Measurements from ENCODE around the gene BDH1. TPM values are rescaled to one million over a fixed set of nuclear protein-coding genes. Genes with fewer than 3 reads are reported as not detected.
A peak's percentile ranks its signal among the peaks of the same experiment; 100 is the strongest.
"Not testable (repeated sequence)": the region's sequence is repeated elsewhere in the genome, so short reads cannot be mapped to it uniquely, and the experiment has no call there.

The BDH1 gene, protein sequence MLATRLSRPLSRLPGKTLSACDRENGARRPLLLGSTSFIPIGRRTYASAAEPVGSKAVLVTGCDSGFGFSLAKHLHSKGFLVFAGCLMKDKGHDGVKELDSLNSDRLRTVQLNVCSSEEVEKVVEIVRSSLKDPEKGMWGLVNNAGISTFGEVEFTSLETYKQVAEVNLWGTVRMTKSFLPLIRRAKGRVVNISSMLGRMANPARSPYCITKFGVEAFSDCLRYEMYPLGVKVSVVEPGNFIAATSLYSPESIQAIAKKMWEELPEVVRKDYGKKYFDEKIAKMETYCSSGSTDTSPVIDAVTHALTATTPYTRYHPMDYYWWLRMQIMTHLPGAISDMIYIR
- 39.6 TPM for polyA plus RNA-seq (2012; ENCODE audit: insufficient read depth, insufficient read length)

DNA sequence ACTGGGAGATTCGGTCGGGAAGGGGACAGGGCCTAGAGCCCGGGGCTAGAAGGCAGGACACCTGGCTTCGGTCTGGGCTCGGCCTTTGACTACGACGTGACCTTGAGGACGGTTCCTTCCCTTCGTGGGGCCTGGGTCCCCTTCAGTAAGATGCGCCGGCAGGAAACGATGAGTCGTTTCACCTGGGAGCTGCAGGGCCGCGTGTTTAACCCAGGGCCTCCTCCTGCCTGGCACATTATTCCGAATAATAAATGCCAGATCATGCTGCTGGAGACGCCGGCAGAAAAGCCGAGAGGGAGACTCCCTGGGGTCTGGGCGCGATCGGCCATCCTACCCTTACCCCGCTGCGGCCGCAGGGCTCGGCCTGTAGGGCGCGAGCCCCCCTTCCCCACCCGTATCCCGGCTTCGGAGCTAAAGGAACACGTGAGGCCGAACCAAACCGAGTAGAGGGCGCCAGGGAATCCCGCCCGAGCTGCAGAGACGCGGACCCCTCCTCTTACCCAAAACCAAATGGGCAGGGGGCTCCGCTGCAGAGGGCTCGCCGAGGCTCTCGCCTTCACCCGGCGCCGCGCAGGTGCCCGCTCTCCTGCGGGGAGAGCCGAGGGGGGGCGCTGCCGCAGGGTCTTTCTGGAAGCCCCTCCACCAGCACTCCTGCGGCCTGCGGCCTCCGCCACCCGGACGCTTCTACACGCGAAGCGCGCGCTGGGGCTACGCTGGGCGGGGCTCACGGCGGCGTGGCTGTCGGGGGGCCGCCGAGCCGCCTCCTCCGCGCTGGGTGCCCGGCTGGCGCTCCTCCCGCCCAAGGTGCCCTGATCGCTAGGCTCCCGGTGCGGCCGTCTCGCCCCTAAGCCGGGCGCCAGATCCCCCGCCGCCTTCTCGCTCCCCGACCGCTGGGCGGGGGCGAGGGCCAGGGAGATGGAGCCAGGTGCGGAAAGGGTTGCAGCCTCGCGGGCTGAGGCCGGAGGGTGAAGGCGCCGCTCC, at the start of gene BDH1:
BDH1 (minus strand) TSS at position 688 of the 981 bp plus-strand sequence. CDS start 9,525 bp downstream, outside the sequence.
- H3K4me3 ChIP-seq (ENCODE audit: low read length) = peak within 1 kb of the TSS; percentile 91
- DNase-seq (ENCODE audit: low read depth, low spot score) = peak; percentile 48

DNA sequence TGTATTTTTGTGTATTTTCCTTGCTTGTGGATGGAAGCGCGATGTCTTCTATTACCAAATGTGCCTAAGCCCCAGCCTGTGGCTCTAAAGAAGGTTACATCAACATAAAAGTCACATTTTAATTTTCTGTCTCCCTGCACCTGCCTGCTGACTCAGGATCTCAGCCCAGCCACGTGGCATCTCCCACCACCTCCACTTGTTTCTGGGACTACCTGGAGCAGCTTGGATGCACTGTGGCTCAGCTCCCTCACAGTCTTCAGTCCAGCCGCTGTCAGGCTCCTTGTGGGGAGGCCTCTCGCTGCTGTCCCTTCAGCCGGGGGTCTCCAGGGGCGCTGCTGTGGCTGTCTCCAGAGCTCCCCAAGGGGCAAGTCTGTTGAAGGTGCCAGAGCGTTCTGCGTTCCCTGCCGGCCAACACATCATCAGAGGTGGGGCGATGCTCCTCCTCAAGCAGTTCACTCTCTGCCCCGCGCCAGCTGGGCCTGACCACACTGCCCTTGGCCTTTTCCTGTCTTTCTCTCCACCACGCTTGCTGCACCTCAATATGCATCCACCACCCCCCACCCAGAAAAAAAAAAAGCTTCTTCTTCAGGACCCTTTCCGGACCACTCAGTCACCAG, 47.7 kb upstream of the BDH1 start:
- no peak for DNase-seq (ENCODE audit: low read depth, low spot score)
- no peak overlapping the region for H3K4me3 ChIP-seq (ENCODE audit: low read length)

DNA sequence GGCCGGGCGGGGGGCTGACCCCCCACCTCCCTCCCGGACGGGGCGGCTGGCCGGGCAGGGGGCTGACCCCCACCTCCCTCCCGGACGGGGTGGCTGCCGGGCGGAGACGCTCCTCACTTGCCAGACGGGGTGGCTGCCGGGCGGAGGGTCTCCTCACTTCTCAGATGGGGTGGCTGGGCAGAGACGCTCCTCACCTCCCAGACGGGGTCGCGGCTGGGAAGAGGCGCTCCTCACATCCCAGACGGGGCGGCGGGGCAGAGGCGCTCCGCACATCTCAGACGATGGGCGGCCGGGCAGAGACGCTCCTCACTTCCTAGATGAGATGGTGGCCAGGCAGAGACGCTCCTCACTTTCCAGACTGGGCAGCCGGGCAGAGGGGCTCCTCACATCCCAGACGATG, 46.6 kb upstream of the BDH1 start:
- H3K4me3 ChIP-seq (ENCODE audit: low read length); DNase-seq (ENCODE audit: low read depth, low spot score): not testable (repeated sequence)

DNA sequence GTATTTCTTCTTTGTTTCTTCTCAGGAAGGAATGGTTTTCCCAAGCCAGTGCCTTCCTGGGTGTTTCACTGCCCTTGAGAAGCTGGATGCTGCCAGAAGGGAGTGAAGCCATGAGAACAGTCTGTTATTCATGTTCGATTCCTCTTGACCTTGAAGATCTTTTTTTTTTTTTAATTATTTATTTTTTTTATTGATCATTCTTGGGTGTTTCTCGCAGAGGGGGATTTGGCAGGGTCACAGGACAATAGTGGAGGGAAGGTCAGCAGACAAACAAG, 45.7 kb upstream of the BDH1 start:
- not testable (repeated sequence) for H3K4me3 ChIP-seq (ENCODE audit: low read length); DNase-seq (ENCODE audit: low read depth, low spot score)

DNA sequence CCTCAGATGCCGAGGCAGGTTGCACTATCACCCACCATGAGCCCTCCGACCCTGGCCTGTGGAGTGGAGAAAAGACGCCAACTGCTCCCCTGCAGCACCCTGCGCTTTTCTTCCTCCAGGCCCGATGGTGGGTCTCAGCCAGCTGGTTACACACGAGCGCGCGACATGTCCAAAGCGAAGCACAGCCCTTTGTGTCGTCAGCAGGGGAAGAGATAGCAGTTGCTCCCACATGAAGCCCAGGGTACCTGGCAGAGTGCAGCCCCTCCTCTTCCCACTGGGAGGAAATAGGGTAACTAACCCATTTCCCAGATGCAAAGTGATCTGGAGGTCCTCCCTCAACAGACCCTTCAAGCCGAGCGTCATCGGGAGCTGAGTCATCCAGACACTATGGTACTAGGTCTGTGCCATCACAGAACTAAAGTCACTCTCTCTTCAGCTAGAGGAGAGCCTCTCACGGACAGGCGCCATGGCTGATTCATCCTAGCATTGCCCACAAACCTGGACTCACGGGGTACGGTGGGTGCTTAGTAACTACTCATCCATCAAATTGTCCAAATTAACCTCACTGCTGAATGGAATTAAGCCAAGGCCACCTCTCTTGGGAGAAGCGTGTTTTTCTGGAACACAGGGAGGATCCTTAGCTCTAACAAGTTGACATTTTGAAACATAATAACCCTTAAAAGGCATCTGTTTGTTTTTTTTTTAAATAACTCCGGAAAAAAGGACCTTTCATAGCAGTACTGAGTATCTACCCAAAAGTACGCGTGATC, 45.2 kb upstream of the BDH1 start:
- DNase-seq (ENCODE audit: low read depth, low spot score) = no peak
- no peak overlapping the region for H3K4me3 ChIP-seq (ENCODE audit: low read length)

DNA sequence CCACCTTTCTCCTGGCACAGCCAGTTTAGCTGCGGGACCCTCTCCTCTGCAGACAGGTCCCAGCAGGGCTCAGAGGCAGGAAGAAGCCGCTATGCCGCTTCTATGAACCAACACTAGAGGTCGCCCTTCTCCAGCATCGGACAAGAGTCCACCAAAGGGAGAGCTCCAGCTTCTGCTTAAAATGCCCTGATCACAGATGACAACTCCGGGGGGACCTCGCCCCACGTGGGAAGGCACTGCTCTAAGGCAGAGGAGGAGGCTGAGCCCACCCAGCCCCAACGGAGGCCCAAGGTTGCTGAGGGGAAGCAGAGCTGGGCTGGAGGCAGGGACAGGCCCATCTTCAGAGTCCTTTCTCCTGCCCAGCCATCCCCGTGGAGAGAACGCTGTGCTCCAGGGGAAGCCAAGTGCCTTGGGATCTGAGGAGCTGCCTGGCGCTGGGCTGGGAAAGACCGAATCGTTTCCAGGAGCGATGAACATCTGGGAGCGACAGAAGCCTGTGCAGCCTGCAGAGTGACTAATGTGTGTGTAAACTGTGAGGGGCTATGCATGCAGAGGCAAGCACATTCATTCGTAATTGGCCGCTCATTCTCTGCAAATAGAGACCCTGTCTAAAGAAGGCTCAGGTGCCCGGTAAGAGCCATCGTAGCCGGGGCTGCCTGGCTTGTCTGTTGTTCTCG, 43.5 kb upstream of the BDH1 start:
- no peak overlapping the region for H3K4me3 ChIP-seq (ENCODE audit: low read length)
- peak; percentile 75 for DNase-seq (ENCODE audit: low read depth, low spot score)

DNA sequence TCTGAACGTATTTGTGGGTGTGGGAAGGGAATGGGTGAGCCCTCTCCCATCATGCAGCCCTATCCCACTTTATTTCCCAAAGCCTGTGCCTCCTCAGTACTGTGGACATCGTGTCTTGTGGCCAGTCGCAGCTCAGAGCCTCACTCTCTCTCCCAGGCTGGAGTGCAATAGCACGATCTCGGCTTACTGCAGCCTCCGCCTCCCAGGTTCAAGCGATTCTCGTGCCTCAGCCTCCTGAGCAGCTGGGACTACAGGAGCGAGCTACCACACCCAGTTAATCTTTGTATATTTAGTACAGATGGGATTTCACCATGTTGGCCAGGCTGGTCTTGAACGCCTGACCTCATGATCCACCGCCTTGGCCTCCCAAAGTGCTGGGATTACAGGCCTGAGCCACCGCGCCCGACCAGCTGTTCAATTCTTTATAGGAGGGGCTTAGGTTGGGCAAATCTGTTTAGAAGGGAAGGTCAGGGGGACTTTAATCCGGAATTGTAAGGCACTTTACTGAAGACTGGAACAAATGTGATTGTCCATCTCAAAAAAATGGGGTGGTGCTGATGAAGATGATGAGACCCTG, 42.7 kb upstream of the BDH1 start:
- DNase-seq (ENCODE audit: low read depth, low spot score) = no peak

DNA sequence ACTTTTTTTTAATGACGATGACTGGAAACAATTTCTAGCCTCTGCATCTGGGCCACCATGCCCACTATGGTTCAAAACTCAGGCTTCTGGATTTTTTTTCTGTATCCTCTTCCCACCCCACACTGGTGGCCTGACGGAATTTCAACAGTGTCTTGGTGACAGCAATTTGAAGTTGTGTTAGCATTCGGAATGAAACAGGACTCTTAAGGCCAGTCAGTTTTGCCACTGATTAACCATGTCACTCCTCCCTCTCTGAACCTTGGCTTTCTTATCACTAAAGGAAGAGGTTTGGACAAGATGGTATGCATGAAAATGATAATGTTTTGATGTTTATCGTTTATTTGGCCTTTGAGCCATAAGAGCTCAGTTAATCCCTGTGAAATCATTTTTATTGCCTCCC, 41.6 kb upstream of the BDH1 start:
- H3K4me3 ChIP-seq (ENCODE audit: low read length) = no peak overlapping the region
- no peak for DNase-seq (ENCODE audit: low read depth, low spot score)

More for the DNA sequence above, 42.7 kb upstream of the BDH1 start:
- H3K4me3 ChIP-seq (ENCODE audit: low read length) = no peak overlapping the region

DNA sequence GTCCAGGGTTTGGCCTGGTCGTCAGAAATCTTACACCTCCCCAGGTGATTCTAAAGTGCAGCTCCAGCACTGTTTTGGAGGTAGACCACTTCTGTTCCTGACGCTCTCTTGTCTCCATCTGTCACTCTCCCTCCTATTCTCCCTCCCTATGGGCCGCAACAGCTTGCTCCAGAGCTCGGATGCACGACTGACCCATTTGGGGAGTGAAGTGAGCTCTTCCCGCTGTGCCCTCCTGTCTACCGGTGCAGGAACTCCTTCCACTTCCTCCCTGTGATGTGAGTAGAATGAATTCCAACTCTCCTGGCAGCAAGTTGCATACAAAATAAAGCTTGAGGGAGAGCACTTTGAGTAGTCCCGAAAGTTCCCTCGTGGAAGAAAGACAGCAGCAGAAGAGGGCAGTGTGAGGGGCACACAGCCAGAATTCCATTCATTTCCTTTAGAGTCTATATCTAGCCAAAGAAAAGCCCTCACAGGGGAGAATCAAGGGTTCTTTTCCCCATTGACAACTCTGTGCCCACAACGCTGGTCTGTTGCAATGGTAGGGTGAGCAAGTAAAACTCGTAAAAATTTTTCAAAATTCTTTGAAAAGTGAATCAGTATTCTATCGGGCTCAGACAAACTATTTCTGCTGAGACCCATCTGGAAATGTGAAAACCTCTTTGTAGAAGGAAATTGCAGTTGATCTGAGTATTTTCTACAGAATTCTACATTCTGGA, 39.9 kb upstream of the BDH1 start:
- no peak for DNase-seq (ENCODE audit: low read depth, low spot score)
- H3K4me3 ChIP-seq (ENCODE audit: low read length) = no peak overlapping the region

DNA sequence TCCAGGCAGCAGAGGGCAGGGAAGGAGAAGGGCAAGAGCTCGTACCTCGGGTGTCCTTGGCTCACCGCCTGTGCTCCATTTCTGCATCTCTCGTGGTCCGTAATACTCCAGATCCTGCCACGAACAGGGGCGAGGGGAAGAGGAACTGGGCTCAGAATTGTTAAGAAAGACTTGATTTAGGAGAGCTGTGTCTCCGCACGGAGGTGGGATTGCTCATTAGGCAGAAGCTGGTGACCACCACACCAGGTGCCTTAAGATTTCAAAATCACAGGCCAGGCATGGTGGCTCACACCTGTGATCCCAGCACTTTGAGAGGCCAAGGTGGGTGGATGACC, 37.2 kb upstream of the BDH1 start:
- H3K4me3 ChIP-seq (ENCODE audit: low read length) = no peak overlapping the region
- DNase-seq (ENCODE audit: low read depth, low spot score) = no peak

DNA sequence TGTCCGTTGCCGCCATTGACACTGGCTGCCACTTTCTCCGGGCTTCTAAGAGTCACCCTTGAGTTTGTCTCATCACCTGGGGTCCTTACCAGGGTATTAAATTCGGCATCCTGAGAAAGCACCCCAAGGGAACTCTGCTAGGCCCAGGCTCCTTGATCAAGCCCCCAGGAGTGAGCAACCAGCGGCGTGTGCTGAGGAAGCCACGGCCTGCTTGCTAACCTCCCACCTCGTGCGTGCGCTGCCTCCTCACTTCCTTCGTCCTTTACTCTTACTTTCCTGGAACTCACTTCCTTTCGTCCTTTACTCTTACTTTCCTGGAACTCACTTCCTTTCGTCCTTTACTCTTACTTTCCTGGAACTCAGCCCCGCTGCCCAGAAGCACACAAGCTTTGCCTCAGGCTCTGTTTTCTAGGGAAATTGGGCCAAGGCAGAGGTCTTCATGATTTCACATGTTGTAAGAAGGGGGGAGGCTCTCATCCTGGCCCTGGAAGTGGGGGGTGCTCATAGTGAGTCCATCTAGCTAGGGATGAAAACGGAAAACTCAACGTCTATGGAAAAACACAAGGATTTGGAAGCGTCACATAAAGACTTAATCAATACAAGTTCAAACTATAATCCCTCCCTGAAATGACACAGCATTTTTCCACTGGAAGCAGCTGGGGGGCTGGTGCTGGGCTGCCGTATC, 36.7 kb upstream of the BDH1 start:
- DNase-seq (ENCODE audit: low read depth, low spot score) = no peak
- no peak overlapping the region for H3K4me3 ChIP-seq (ENCODE audit: low read length)

DNA sequence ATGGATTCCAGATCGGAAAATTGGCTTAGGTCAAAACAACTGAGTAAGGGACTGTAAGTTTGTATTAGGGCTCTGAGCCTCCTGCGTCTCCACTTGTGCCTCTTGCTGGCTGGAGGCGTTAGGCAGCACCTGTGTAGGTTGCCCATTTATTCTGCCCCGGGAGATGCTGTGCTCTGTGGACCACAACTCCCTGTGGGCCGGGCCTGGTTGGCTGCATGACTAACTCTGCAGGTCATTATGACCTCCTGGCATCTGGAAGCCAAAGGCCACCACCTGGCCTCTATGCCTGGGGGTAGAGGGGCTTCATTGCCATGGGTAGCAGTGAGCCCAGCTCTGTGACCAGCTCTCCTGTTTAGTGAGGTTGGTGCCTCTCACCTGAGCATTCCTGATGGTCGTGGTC, 36.0 kb upstream of the BDH1 start:
- H3K4me3 ChIP-seq (ENCODE audit: low read length) = no peak overlapping the region
- no peak for DNase-seq (ENCODE audit: low read depth, low spot score)

DNA sequence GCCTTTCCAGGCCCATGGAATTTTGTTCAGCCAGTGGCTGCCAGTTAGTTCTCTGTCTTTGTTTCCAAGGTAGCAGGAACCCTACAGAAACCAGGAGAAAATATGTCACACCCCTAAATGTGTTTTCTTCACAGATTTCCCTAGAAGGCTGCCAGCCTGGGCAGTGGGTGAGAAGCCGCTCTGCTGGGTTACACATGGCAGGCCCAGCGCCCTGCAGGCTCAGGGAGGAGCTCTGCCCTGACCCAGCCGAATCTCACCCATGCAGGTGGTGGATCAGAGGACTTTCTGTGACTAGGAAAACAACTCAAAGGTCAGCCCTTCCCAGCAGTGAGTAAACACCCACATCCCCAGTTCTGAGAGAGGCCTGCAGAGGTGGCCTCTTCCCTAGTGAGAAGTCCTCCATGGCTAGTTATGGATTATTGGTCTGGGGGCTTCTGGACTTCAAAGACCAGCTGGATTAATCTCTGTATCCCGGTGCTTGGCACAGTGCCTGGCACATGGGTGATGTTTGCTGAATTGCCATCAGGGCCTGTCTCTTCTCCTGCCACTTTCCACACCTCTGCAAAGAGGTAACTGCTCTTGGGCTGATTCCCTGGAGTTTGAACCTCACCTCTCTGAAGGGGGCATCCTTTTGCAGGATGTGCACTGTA, 34.7 kb upstream of the BDH1 start:
- DNase-seq (ENCODE audit: low read depth, low spot score) = no peak
- no peak overlapping the region for H3K4me3 ChIP-seq (ENCODE audit: low read length)

DNA sequence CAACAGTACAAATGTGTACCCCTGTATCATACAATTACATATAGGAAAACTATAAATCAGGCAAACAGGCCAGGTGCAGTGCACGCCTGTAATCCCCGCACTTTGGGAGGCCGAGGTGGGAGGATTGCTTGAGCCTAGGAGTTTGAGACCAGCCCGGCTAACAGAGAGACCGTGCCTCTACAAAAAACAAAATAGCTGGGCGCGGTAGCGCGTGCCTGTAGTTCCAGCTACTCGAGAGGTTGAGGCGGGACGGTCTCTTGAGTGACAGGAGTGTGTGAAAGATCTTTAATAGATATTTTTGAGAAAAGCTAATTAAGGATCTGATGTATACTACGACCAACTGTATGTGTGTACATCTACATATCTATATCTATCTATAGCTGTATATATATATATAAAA, 33.8 kb upstream of the BDH1 start:
- no peak overlapping the region for H3K4me3 ChIP-seq (ENCODE audit: low read length)
- no peak for DNase-seq (ENCODE audit: low read depth, low spot score)

DNA sequence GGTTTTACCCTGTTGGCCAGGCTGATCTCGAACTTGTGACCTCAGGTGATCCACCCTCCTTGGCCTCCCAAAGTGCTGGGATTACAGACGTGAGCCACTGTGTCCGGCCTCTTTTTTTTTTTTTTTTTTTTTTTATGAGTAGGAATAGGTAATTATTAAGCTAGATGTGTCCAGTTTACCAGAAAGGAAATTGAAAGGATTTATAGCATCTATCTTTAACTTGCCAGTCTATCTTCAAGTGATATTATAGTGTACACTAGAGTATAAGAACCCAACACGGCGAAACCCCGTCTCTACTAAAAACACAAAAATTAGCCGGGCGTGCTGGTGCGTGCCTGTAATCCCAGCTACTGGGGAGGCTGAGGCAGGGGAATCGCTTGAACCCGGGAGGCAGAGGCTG, 31.0 kb upstream of the BDH1 start:
- not testable (repeated sequence) for H3K4me3 ChIP-seq (ENCODE audit: low read length); DNase-seq (ENCODE audit: low read depth, low spot score)

DNA sequence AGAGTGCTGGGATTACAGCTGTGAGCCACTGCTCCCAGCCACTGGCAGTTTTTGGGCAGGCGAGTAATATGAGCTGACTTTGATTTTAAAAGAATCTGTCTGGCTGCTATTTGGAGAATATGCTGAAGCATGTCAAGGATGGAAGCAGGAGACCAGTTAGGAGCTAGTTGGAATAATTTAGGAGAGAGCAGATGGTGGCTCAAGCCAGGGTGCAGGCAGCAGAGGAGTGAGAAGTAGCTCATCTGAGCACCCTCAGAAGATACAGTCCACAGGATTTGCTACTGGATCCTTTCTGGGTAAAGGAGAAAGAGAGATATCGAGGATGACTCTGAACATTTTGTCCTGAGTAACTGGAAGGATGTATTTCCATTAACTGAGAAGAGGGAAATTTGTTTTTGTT, 30.4 kb upstream of the BDH1 start:
- DNase-seq (ENCODE audit: low read depth, low spot score) = no peak
- no peak overlapping the region for H3K4me3 ChIP-seq (ENCODE audit: low read length)

DNA sequence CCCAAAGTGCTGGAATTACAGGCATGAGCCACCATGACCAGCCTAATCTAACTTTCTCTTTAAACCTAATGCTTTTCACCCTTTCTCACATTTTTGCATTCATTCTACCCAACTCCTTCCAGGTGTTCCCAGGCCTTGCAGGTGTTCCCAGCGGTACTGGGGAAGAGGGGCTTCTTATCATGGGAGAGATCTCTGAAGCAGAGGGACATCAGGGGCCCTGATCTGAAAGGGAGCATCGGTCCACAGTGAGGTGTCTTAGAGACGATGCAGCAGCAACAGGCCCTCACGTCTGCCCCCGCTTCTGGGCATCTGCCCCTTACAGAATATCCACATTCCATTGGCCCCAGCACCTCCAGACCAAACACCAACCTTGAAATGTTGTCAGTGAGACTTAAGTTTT, 29.0 kb upstream of the BDH1 start:
- DNase-seq (ENCODE audit: low read depth, low spot score) = no peak

More for the DNA sequence above, 29.0 kb upstream of the BDH1 start:
- H3K4me3 ChIP-seq (ENCODE audit: low read length) = no peak overlapping the region

All from Jurkat, Clone E6-1 (cell line).